ENCODE measurements around the gene IQSEC1.

- no peak for TF ChIP-seq POLR2A (IDR thresholded peaks at IDR 0.05; ENCODE audit: low read depth, low read length)
- no peak; the same call in 1 of the 2 replicates for TF ChIP-seq POLR2AphosphoS5 (IDR thresholded peaks at IDR 0.05; ENCODE audit: low read depth, low read length)
Measured at GRCh38 chr3:13012221-13012691, 61.0 kb downstream of the IQSEC1 start.

Data from GM12892 (cell line).